ENCODE measurements around the gene SPIN1.

GRCh38 chr9:88425538-88425950 is 37.3 kb downstream of the SPIN1 start:
- TF ChIP-seq YY1 (IDR thresholded peaks at IDR 0.05; ENCODE audit: insufficient read depth, insufficient read length) (no peak), ZNF274 (IDR thresholded peaks at IDR 0.05; ENCODE audit: low read depth, low read length) (no peak), SUZ12 (IDR thresholded peaks at IDR 0.05; ENCODE audit: extremely low read depth, insufficient read depth, insufficient read length) (no peak)

Measured in NT2/D1 (cell line).